GM18499 (cell line): ENCODE measurements around the gene NR5A1.

ENCODE experiments used
- ATAC-seq: cut with Tn5 transposase; IDR thresholded peaks from one replicate; pipeline ENCODE4 v1.9.1; 2021; ENCODE audit warnings: moderate number of reproducible peaks; ENCODE audit not compliant: insufficient read depth, unreplicated experiment

The NR5A1 gene

DNA sequence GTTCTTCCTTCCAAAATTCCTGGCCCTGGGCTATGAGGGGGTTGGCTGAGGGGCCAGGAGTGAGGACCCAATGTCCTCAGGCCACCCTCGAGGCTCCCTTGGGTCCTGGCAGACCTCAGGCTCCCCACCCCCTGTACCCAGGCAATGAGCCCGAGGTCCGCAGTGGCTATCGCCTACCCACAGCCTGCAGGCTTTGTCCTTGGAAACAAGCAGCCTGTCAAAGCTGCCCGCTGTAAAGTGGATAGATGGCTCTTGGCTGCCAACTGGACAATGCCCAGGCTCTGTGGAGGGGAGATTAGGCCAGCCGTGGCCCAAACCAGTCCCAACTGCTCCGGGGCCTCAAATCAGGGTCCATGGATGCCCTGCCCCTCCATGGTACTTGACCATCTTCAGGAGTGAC, 59.2 kb downstream of the NR5A1 start:
- no peak for ATAC-seq

DNA sequence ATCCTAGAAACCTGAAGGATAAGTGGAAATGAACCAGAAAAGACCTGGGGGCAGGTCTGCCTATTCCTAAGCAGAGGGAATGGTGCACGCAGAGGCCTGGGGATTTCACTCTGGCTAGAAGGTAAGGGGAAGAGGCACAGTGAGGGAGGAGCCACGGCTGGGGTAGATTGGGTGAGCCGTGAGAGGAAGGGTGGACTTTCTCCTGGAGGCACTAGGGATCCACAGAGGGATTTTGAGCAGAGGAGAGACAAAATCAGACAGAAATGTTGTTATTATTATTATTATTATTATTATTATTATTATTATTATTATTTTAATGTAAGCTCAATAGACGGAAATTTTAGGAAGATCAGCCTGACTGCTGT, 59.9 kb downstream of the NR5A1 start:
- ATAC-seq = no peak

GRCh38 chr9:124444166-124444565, 63.0 kb downstream of the NR5A1 start:
- ATAC-seq = no peak

GRCh38 chr9:124443625-124444024, 63.6 kb downstream of the NR5A1 start:
- no peak for ATAC-seq

DNA sequence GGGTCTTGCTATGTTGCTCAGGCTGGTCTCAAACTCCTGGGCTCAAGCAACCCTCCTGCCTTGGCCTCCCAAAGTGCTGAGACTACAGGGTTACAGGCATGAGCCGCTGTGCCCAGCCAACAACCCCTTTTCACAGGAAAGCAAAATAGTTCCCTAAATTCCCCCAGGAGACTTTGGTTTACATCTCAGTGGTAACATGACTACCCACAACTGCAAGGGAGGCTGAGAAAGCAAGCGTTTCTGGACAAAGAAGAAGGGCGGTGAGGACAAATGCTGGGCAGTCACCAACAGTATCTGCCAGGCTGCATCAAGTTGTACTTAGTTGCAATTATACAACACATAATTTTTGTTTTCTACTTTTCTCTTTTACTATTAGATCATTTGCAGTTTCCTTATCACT, 64.4 kb downstream of the NR5A1 start:
- ATAC-seq = no peak

- ATAC-seq = no peak
These were observed 64.8 kb downstream of the NR5A1 start for GRCh38 chr9:124442379-124442778.

DNA sequence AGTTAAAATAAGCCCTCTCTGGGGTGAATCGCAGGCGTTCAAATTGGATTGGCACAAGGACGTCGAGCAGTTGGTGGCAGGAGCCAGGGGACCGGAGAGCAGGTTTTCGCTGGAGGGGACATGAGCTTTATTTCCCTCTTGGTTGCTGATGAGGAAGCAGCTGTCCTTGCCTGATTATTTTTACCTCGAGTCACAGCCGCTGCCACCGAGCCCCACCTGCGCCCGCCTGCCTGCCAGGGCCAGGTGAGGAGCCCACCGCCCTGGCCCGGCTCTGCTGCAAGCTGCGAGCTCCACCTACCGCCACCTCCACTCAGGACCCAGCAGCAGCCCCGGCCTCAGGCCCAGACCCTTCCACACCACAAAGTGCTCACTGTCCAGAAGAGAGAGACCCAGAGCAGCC, 65.9 kb downstream of the NR5A1 start:
- ATAC-seq = no peak

- ATAC-seq = no peak
These were observed 66.4 kb downstream of the NR5A1 start for GRCh38 chr9:124440786-124441185.

DNA sequence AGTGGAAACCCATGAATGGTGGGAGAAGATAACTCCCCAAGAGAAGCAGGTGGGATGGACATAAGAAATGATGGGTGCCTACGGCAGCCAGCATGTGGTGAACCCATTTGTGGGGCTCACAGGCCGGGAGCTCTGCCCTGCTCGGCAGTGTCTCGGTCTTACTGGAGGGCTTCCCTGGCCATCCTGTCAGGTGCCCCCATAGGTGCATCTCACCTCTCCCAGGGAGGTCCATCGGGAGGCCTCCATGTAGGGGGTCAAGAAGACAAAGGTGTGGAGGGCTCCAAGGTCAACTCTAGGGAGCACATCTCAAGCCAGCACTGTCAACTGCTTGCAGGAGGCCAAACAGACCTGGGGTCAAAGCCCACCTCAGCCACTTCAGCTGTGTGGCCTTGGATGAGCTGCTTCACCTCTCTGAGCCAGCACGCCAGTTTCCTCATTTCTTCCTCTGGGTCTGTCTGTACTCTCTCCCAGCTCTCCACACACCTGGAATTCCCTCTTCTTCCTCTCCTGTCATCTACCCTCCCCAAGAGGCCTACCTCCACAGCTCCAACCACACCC, 67.4 kb downstream of the NR5A1 start:
- ATAC-seq = no peak

DNA sequence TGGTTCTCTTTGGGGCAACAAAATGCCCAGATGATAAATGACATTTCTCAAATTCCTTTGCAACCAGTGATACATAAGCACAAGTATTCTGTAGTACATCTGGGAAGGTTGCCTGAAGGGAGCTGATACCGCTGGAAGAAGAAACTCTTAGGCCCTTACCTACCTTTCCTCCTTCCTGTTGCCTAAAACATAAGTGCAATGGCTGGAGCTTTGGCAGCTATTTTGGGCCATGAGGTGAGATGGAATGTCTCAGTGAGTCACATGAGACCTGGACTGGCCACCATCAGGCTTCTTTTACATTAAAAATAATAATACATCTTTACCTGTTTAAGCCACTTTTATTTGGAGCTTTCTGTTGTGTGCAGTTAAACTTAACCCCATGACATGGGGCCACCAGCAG, 68.1 kb downstream of the NR5A1 start:
- ATAC-seq = no peak

DNA sequence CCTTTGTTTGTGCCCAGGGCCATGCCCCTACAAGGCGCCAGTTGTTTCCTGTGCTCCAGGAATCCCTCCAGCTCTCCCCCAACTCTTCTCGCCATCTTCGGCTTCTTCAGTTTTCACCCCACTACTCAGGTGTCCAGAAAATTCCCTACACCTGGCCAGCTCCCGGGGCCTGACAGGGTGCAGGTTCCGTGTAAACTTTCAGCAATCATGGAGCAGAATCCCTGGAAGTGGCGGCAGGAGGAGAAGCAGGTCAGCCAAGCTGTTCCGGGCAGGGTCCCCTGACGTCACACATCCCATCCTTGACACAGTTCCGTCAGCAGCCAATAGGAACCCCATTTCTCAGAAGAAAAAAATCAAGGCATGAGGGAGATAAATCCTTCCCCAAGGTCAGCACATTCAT, 69.1 kb downstream of the NR5A1 start:
- no peak for ATAC-seq

- no peak for ATAC-seq
These were observed 70.1 kb downstream of the NR5A1 start for GRCh38 chr9:124437086-124437485.

GRCh38 chr9:124436320-124436719, 70.9 kb downstream of the NR5A1 start:
- no peak for ATAC-seq
